Fibroblast of lung (primary cell): ENCODE measurements around the gene DNPH1. TPM values are rescaled to one million over a fixed set of nuclear protein-coding genes. Genes with fewer than 3 reads are reported as not detected.

Experiments
- DNase-seq, 2 donors: peaks; one replicate each; pipeline versions ENCODE4 v3.0.0 to v3.0.0-alpha.2; 2010; ENCODE audit warnings: low read depth in 2 of 2
- H2AFZ ChIP-seq: 2 replicates; pipeline ENCODE4 v1.5.1; 2012; ENCODE audit warnings: low read length, control low read depth, inconsistent platforms
- H3K27ac ChIP-seq: 2 replicates; pipeline ENCODE4 v1.5.1; 2011; ENCODE audit warnings: low read length, control low read depth; ENCODE audit not compliant: insufficient read depth
- H3K27me3 ChIP-seq: 2 replicates; pipeline ENCODE4 v1.5.1; 2011; ENCODE audit warnings: mild to moderate bottlenecking, low read length; ENCODE audit not compliant: control insufficient read depth, insufficient read depth
- H3K36me3 ChIP-seq: 2 replicates; pipeline ENCODE4 v1.5.1; 2011; ENCODE audit warnings: low read length; ENCODE audit not compliant: control insufficient read depth, insufficient read depth
- H3K4me1 ChIP-seq: 2 replicates; pipeline ENCODE4 v1.5.1; 2011; ENCODE audit warnings: low read length; ENCODE audit not compliant: control insufficient read depth, insufficient read depth; ENCODE audit errors: extremely low read depth
- H3K4me2 ChIP-seq: 2 replicates; pipeline ENCODE4 v1.5.1; 2011; ENCODE audit warnings: low read length, control low read depth; ENCODE audit not compliant: insufficient read depth; ENCODE audit errors: extremely low read depth
- H3K4me3 ChIP-seq, 4 experiments: fragments of 200-600 bp in 1 of 4; sonication (generic) in 1 of 4; replicated peaks in 1 of 4; 2 replicates each; pipeline ENCODE4 v1.5.1; 2011 to 2016; ENCODE audit warnings: low read length in 4 of 4, low read depth in 3 of 4, mild to moderate bottlenecking in 3 of 4, control low read depth in 2 of 4, inconsistent platforms in 1 of 4, mixed read lengths in 1 of 4; ENCODE audit not compliant: insufficient read depth in 1 of 4; ENCODE audit errors: control extremely low read depth in 1 of 4
- H3K79me2 ChIP-seq: 2 replicates; pipeline ENCODE4 v1.5.1; 2012; ENCODE audit warnings: mild to moderate bottlenecking, low read length, inconsistent platforms; ENCODE audit not compliant: control insufficient read depth, insufficient read depth
- H3K9ac ChIP-seq: 2 replicates; pipeline ENCODE4 v1.5.1; 2011; ENCODE audit warnings: mild to moderate bottlenecking, low read length, control low read depth; ENCODE audit not compliant: insufficient read depth
- H3K9me3 ChIP-seq: 2 replicates; pipeline ENCODE4 v1.5.1; 2012; ENCODE audit warnings: low read depth, low read length; ENCODE audit not compliant: control insufficient read depth, insufficient read depth
- H4K20me1 ChIP-seq: 2 replicates; pipeline ENCODE4 v1.5.1; 2011; ENCODE audit warnings: low read length; ENCODE audit not compliant: control insufficient read depth, insufficient read depth; ENCODE audit errors: extremely low read depth
- CTCF ChIP-seq, 2 donors: IDR thresholded peaks in 1 of 2; conservative IDR thresholded peaks in 1 of 2; 1 replicate in 1 of 2; 2 replicates in 1 of 2; pipeline ENCODE4 v1.5.1; 2011 to 2012; ENCODE audit warnings: low read length in 2 of 2, control low read depth in 1 of 2, inconsistent platforms in 1 of 2, low read depth in 1 of 2, mild to moderate bottlenecking in 1 of 2
- EZH2 ChIP-seq: IDR thresholded peaks from 2 replicates; pipeline ENCODE4 v1.5.1; 2012; ENCODE audit warnings: low read length, control low read depth, mild to moderate bottlenecking; ENCODE audit errors: missing control alignments
- polyA plus RNA-seq, 2 donors: library from polyadenylated mRNA; depleted of rRNA in 1 of 2; stranded (reverse) in 1 of 2; unstranded in 1 of 2; fragments of >200 nt; gene quantifications; 2 replicates each; pipeline ENCODE4 v1.2.1, GENCODE V29; 2011 to 2012; ENCODE audit warnings: missing spikeins in 1 of 2
- total RNA-seq: library from RNA; depleted of rRNA; stranded (reverse); fragments of >200 nt; gene quantifications from 2 replicates; pipeline ENCODE4 v1.2.1, GENCODE V29; 2014

DNPH1 gene
- total and polyA plus RNA-seq, 2 donors (not counting 1 experiment from before 2014, with no cell fraction given) = 31.2 to 52.5 TPM

GRCh38 chr6:43203718-43204095 lies 25.6 kb downstream of the DNPH1 start:
- H3K27ac ChIP-seq = no peak overlapping the region
- H4K20me1 ChIP-seq = no peaks in the 10 kb centered on the region
- no peak overlapping the region for H3K4me2 ChIP-seq

GRCh38 chr6:43203029-43203717 lies 26.1 kb downstream of the DNPH1 start:
- DNase-seq = no peak
- H3K4me2 ChIP-seq = no peak overlapping the region
- H3K27me3 ChIP-seq = no peaks in the 10 kb centered on the region
- no peaks in the 10 kb centered on the region for H3K79me2 ChIP-seq
- TF ChIP-seq EZH2 (no peak), CTCF (conservative IDR thresholded peaks at IDR 0.05 in 1 of 2, IDR thresholded peaks at IDR 0.05 in 1 of 2; ENCODE audit: low read depth in 1 of 2, low read length in 2 of 2) (no peak)
- H4K20me1 ChIP-seq = no peaks in the 10 kb centered on the region
- no peak overlapping the region for H2AFZ ChIP-seq
- H3K4me3 ChIP-seq = no peak overlapping the region
- H3K9me3 ChIP-seq = no peaks in the 10 kb centered on the region
- peaks cover 8% of the 10 kb centered on the region for H3K36me3 ChIP-seq
- no peak overlapping the region for H3K27ac ChIP-seq
- H3K4me1 ChIP-seq = no peaks in the 10 kb centered on the region
- H3K9ac ChIP-seq = no peak overlapping the region

More at GRCh38 chr6:43203718-43204095, 25.6 kb downstream of the DNPH1 start:
- Histone ChIP-seq H3K36me3 (peaks cover 8% of the 10 kb centered on the region), H2AFZ (no peak overlapping the region), H3K4me1 (no peaks in the 10 kb centered on the region), H3K4me3 (no peak overlapping the region), H3K9me3 (no peaks in the 10 kb centered on the region), H3K9ac (no peak overlapping the region), H3K79me2 (no peaks in the 10 kb centered on the region), H3K27me3 (no peaks in the 10 kb centered on the region)
- DNase-seq = no peak
- no peak for TF ChIP-seq CTCF (conservative IDR thresholded peaks at IDR 0.05 in 1 of 2, IDR thresholded peaks at IDR 0.05 in 1 of 2; ENCODE audit: low read depth in 1 of 2, low read length in 2 of 2)
- TF ChIP-seq EZH2 = no peak

DNA sequence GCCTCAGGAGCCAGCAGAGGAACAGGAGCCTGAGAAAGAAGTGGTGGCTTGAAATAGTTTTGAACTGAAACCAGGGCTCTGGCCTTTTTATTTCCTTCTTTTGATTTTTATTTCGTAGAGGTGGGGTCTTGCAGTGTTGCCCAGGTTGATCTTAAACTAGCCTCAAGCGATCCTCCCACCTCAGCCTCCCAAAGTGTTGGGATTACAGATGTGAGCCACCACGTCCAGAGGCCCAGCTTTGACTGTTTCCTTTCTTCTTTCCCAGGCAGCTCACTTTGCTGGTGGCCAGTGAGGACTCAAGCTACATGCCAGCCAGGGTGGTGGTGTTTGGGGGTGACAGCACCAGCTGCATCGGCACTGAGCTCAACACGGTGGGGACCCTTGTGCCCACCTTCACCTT lies 26.8 kb downstream of the DNPH1 start:
- Histone ChIP-seq H3K36me3 (peaks cover 8% of the 10 kb centered on the region), H3K27me3 (no peaks in the 10 kb centered on the region)

More for the DNA sequence above, 26.8 kb downstream of the DNPH1 start:
- Histone ChIP-seq H2AFZ (no peak overlapping the region), H3K4me2 (no peak overlapping the region), H3K9me3 (no peaks in the 10 kb centered on the region), H3K9ac (no peak overlapping the region), H3K4me3 (no peak overlapping the region), H3K4me1 (no peaks in the 10 kb centered on the region), H4K20me1 (no peaks in the 10 kb centered on the region), H3K27ac (no peak overlapping the region), H3K79me2 (no peaks in the 10 kb centered on the region)
- no peak for DNase-seq
- no peak for TF ChIP-seq EZH2
- TF ChIP-seq CTCF (conservative IDR thresholded peaks at IDR 0.05 in 1 of 2, IDR thresholded peaks at IDR 0.05 in 1 of 2; ENCODE audit: low read depth in 1 of 2, low read length in 2 of 2) = no peak
